ENCODE data around the gene PHF2.
"Not testable (repeated sequence)": the region's sequence is repeated elsewhere in the genome, so short reads cannot be mapped to it uniquely, and the experiment has no call there.

The PHF2 gene

DNA sequence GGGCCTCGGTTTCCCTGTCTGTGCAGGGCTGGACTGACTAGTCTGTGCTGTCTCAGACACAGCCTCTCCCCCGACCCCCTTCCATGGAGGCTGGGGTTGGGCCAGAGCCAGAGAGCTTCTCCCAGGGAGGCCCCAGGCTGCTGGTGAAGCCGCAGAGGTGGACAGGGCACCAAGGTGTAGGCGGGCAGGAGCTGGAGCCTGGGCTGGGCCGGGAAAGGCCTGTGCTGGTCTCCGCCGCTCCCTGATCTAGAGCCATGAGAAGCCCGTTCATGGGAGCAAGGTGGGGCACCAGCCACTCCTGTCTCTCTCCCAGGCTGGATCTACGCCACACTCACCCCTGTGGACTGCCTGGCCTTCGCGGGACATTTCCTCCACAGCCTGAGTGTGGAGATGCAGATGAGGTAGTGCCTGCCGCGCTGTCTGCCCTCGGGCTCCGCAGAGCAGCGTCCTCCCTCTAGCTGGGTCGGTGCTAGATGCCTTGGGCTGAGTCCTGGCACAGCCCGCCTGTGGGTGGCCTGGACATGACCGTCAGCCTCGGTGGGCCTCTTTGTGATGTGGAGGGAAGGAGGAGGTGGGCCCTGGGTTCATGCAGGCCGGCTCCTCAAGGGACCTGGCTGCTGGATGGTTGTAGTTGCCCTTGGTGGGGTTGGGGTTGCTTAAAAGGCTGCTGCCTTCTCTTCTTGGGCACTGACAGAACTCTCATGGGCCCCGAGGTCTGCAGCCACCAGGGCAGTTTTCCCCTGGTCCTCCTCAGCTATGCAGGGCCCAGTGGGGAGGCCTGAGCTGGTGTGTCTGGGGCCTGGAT is 79.4 kb downstream of the PHF2 start:
- no peak for DNase-seq

DNA sequence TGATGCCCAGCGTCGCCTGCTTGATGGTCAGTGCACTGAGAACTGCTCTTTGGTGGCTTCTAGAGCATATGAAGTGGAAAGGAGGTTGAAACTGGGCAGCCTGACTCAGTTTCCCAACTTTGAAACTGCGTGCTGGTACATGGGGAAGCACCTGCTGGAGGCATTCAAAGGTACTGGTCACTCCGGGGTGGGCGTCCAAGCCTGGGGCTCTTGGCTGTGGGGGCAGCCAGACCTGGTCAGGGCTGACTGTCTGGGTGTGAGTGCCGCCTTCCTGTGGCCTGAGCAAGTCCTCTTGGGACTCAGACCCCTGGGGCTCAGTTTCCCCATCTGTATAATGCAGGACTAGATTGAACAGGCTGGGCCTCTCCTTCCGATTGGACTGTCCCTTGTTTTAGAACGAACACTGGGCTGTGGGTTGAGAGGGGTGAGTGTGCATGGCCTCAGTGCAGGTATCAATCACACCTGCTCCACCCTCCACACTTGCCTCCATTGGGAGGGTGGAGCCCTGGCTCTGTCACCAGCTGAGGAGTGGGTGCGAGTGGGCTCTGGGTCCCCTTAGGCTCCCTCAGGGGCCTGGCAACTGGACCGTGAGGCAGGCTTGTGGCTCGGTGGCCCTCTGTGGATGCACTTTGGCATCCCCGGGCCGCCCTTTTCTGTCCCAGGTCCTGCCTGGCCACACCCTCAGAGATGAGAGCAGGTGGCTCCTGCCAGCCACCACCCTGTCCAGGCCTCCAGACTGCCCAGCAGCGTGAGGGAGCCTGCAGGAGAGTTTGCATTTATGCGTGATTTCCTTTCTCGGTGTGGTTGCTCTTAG is 80.2 kb downstream of the PHF2 start:
- DNase-seq, result no peak

DNA sequence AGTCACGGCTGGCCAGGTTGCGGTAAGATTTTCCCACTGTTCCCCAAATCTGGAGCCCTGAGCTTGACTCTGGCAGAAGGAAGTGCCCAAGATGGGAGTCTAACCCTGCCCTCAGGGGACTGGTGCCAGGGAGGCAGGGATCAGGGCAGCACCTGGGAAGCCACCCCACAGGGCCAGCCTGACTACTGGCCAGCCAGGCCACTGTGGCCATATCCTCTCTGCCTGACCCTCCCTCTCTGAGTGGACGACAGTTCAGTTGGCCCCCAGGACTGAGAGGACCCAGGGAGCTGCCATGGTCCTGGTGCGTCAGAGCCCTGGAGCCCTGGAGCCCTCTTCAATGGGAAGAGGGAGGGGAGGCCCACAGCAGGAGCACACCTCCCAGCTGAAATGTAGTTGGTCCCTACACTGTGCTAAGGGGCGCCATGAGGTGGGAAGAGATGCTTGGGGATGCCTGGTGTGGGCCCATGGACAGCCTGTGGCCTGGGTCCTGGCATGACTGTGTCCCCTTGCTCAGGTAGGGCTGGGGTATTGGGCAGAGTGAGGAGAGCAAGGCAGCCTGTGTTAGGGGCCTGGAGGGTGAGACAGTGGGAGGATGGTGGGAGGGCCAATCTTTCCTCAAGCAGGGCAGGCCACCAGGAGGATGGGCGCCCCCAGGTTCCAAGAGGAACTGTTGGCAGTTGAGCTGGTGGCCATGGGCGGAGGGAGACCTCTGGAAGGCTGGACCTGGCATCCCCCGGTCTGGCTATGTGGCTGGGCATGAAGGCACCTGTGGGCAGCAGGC is 81.1 kb downstream of the PHF2 start:
- no peak for DNase-seq

DNA sequence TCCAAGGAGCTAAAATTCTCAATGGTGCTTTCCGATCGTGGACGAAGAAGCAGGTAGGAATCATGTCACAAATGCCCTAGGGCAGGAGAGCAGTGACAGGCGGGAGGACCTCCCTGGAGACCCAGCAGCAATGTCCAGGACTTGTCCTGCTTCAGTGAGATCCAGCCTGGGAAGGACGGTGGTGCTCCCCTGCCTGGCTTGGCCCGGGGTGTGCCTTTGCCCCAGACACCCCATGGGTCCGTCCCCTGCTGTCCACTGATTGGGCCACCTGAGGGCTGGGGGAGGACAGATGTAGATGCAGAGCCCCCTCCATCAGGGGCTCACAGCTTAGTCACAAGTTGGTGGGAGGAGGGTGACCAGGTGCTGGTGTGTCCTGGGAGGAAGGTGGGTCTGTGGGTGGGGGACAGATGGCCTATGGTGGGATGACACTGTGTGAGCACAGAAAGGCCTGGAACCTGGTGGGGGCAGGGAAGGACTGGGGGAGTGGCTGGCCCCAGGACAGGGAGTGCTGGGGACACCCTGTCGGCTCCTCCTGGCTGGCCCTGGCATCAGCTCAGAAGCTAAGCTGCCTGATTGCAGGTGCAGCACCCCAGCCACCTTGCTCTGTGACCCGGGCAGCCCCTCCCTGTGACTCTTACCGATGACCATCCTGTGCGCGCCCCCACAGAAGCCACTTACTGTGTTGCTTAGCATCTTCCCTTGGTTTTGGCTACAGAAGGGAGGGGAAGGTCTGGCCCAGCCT is 82.0 kb downstream of the PHF2 start:
- no peak for DNase-seq

DNA sequence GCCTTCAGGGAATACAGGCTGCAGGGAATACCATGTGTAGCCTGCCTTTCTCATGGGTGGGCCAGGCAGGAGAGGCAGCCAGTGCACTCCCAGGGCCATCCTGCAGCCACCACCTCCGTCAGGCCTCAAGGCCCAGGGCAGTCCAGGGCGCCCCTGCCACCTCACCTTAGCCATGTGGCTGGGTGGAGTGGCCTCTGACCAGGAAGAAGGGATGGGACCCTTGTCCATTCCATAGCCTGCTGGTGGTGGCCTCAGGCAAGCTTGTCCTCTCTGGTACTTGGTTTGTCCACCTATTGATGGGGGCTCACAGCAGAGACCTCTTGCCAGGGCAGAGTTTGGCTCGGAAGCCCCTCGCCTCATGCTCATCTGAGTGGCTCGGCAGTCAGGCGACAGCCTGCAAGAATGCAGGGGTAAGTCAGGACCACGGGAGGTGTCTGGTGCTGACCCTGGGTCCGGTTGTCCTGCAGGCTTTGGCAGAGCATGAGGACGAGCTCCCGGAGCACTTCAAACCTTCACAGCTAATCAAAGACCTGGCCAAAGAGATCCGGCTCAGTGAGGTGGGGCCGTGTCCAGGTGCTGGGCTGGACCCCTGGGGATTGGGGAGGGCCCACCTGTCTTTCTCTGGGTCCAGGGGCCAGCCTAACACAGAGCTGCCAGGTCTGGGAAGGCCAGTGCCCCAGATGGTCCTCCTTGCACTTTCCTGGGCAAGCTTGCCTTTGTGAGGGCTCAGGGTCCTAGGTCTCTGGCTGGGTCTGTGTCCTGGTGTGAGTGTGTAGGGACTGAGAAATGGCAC is 82.9 kb downstream of the PHF2 start:
- no peak for DNase-seq

DNA sequence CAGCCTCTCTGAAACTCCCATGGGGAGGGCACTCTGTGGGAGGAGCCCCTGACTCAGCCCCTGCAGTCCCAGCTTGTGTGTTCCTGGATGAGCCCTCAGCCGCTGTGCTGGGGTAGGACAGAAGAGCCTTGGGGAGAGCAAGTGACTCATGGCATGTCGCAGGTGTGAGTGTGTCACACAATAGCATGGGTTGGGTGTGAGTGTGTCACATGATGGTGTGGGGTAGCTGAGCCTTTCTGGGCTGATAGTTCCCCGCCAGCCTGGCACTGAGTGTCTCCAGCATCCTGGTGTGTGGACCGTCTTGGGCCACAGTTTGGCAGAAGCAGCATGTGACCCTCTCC is 83.4 kb downstream of the PHF2 start:
- DNase-seq, result no peak

DNA sequence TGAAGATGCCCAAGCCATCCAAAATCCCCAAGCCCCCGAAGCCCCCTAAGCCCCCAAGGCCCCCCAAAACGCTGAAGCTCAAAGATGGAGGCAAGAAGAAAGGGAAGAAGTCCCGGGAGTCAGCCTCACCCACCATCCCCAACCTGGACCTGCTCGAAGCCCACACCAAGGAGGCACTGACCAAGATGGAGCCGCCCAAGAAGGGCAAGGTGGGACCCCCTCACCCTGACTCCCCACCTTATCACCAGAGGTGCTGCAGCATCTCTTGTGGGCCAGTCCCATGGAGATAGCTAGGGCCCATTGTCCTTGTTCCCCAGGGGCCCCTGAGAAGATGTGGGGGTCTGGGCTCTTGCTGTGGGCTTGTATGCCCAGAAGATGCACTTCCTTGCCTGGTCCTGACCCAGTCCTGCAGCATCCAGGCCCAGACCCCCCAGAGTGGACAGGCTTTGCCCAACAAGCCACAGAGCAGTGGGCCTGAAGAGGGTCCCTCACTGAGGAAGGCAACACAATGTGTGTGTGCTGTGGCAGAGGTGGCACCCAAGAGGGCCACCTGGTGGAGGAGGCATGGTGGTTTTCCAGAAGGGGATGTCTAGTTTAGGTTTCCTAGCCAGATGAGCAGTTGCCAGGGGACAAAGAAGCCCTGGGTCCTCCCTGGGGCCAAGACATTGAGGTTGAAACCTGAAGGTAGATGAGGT is 84.1 kb downstream of the PHF2 start:
- DNase-seq, result no peak

DNA sequence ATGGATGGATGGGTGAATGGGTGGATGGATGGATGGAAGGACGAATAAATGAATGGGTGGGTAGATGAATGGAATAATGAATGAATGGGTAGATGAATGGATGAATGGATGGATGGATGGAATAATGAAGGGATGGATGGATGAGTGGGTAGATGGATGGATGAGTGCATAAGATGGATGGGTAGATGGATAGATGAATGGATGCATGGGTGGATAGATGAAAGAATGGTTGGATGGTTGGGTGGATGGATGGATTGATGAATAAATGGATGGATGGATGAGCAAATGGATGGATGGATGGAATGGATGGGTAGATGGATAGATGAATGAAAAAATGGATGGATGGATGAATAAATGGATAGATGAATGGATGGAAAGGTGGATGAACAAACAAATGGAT is 85.2 kb downstream of the PHF2 start:
- no peak for DNase-seq

DNA sequence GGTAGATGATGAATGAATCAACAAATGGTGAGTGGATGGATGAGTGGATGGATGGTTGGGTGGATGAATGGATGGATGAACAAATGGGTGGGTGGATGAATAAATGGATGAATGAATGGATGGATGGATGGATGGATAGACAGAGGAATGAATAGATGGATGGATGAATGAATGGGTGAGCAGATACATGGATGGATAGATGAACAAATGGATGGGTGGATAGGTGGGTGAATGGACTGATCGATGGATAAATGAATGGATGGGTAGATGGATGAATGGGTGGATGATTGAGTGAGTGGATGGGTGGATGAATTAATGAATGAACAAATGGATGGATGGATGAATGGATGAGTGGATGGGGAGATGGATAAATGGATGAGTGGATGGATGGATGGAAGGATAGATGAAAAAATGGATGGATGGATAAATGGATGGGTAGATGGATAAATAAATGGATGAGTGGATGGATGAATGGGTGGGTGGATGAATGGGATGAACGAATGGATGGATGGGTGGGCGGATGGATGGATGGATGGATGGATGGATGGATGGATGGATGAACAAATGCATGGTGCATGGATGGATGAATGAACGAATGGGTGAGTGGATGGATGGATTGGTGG is 85.7 kb downstream of the PHF2 start:
- no peak for DNase-seq

DNA sequence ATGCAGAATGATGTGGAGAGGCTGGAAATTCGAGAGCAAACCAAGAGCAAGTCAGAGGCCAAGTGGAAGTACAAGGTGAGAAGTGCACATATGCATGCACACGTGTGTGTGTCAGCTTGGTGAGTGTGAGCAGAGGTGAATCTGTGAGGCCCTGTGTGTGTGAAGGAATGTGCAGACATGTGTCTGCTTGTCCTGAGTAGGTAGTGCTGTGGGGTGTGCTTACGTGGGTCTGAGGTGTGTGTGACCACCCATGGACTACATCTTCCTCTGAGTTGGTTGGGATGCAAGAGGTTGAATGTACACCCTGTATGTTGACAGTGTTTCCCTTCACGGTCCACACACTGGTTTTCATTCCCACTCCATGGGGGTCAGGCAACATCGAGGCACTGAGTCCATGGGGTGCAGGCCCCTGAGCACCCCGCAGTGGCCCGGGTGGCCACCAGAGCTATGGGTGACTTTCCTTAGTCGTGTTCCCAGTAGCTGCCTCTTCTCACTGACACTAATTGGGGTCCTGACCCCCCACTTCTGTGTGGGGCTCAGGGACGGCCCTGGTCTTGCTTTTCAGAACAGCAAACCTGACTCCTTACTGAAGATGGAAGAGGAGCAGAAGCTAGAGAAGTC is 86.7 kb downstream of the PHF2 start:
- DNase-seq, result no peak

DNA sequence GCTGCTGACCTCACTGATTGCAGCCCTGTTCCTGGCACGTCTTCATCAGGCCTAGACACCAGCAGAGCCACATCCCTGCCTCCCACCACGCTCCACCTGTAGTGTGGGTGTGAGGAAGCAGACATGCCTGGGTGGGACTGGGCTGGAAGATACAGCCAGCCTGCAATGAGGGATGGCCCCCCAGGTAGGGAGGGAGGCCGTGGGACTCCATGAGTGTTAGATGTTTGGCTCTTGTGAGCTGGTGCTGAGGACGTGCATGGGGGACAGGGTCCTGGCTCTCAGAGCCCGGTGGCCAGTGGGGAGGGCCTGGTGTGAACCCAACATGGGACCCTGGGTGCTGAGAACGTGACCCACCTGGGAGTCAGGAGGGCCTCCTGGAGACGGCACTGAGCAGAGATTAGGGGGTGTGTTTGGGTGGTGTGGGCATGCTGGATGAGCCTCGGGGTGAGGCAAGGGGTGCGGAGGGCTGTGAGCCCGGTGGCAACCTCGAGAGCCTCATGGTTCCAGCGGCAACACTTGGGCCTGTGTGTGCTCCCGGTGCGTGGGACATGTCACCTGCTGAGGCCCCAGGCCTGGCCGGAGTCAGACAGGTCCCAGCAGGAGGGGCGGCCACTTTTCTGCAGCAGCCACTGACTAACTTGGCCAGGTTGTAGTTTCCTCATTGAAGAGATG is 87.6 kb downstream of the PHF2 start:
- no peak for DNase-seq

DNA sequence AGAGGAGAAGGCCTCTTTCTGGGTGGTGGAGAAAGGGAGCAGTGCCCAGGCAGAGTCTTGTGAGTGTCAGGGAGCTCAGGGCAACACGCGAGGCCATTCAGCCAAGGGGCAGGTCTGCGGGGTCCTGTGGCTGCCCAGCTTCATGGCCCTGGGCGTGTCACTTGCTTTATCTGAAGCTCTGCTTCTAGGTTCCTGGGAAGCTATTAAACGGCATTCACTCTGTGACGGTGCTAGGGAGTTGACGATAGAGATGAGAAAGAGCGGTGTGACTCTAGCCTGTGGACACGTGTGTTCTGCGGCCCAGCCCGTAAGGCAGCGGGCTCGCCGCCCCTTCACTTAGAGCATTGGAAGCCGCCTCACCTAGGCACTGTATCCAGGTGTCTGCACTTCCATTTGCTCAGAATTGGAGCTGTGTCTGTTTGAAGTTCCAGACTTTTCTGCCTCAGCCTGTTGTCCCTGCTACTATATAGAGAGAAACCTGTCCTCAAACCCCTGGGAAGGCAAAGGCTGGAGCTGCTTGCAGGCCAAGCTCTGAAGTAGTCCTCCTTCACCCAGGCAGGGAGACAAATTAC is 88.3 kb downstream of the PHF2 start:
- DNase-seq, result no peak

DNA sequence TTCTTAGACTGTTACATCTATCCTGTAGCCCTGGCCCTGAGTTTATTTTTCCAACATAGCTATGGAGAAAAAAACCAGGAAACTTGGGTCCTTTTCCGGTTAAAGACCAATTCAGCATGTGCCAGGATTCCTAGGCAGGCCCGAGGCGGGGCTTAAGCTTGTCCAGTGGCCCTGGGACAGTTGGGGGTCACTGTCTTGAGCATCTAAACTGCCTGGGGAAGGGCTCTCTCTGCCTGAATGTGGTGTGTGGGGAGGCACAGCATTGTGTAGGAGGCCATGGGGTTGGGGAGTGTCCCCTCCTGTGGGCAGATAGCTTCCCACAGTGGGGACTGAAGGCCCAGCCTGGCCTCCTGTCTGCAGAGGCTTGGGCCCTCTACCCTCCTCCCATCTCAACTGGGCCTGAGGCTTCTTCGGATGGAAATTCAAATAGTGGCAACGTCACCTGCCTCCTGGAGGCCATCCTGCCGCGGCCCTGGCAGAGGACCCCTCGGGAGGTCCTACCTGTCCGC is 88.8 kb downstream of the PHF2 start:
- DNase-seq, result no peak

DNA sequence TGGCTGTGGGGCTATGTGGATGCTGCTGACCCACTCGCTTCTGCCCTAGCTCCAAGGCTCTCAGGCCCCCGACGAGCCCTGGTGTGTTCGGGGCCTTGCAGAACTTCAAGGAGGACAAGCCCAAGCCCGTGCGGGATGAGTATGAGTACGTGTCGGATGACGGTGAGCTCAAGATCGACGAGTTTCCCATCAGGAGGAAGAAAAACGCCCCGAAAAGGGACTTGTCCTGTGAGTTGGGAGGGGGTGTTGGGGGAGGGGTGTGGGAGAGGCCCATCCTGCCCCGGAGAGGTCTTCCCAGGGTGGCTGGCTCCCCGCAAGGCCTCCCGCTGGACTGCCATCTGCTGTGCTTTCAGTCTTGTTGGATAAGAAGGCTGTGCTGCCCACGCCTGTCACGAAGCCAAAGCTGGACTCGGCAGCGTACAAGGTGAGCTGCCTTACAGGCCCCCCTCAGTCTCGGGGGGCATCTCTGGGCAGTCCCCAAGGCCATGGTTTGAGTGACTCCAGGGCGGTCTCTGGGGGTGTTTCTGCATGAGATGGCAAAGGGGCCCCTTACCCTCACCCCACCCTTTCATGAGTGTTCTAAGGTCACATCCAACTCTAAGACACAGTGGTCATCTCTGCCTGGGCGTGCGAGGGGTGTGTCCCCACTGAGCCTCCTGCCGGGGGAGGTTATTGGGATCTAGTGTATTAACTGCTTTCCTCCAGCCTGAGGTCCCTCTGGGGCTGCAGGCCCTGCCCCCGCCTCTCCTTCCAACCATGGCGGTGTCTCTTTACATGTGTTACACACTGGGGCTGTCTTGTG is 89.5 kb downstream of the PHF2 start:
- no peak for DNase-seq

DNA sequence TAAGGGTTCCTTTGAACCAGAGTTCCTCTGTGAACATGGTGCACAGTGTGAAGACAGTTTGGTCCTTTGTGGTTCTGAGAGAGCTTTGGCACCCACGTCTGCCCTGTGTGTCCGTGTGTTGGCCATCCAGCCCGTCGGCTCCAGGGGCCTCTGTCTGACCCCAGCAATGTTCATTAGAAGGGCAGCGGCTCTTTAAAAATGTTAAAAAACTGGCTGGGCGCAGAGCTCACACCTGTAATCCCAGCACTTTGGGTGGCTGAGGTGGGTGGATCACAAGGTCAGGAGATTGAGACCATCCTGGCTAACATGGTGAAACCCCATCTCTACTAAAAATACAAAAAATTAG is 90.0 kb downstream of the PHF2 start:
- not testable (repeated sequence) for DNase-seq

DNA sequence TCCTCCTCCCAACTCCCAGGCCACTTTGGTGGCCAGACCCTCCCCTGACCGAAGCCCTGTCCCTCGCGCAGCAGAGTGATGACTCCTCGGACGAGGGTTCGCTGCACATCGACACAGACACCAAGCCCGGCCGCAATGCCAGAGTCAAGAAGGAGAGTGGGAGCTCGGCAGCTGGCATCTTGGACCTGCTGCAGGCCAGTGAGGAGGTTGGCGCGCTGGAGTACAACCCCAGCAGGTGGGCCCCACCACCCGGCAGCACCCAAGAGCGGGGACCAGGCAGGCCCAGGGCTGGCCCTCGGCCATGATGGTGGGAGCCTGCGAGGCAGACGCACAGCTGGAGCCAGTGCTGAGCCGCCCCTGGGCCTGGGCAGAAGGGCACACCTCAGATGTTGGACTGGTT is 90.6 kb downstream of the PHF2 start:
- no peak for DNase-seq

DNA sequence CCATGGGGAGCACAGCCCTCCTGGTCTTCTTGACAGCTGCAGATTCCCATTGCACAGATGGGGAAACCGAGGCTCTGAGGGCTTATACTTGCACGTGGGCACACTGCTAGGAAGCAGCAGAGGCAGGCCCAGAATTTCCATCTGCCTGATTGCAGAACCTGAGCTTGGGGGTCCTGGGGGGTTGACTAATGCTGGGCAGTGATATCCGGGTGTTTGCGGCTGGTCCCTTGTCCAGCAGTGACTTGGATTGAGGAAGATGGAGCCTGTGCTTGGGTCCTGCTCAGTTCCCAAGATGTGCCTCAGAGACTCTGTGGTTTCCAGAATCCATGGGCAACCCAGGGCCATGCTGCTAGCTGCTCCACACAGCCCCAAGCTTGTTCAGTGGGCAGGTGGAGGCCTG is 91.2 kb downstream of the PHF2 start:
- no peak for DNase-seq

DNA sequence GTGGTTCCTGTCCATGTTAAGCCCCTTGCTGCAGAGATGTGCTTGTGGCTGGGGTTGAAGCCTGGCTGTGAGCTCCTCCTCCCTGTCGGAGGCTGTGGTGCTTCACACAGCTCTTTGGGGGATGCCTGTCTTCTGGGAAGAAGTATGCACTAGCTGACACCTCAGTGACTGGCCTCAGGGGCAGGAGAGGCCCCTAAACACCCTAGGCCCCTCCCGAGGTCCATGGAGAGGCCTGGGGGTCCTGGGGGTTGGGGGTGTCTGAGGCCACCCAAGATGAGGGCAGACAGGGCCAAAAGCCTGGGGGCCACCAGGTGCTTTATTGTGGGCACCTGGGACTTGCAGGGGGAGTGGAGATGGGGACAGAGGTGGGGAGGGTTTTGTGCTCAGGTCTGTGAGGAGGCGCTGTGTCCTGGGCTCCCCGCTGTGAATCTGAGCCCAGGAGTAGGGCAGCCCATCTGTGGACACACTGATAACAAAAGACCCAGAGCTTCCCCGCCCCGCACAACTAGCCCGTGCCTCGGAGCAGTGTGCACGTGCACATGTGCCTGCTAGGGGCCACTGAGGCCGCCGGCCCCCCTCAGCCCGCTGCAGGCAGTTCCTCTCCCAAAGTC is 92.0 kb downstream of the PHF2 start:
- no peak for DNase-seq
